H1 (cell line): ENCODE data around the gene NETO1. TPM values are rescaled to one million over a fixed set of nuclear protein-coding genes. Genes with fewer than 3 reads are reported as not detected.

ENCODE experiments used
- BACH1 ChIP-seq: IDR thresholded peaks from 2 replicates; pipeline ENCODE4 v1.6.1; 2012; ENCODE audit warnings: low read length, improper control_type of control experiment
- CBX8 ChIP-seq: fragments of 300-800, 300-1000 bp; sonication (generic); IDR thresholded peaks from 2 replicates; pipeline ENCODE4 v1.7.1; 2016; ENCODE audit warnings: low read depth, low read length, borderline replicate concordance
- GABPA ChIP-seq: IDR thresholded peaks from 2 replicates; pipeline ENCODE4 v1.6.1; 2011; ENCODE audit warnings: mild to moderate bottlenecking, low read length, moderate library complexity, borderline replicate concordance; ENCODE audit not compliant: insufficient read depth
- RBBP5 ChIP-seq: IDR thresholded peaks from 2 replicates; pipeline ENCODE4 v1.7.1; 2012; ENCODE audit warnings: low read depth, mild to moderate bottlenecking, inconsistent platforms, low read length, moderate library complexity, borderline replicate concordance
- SRF ChIP-seq: IDR thresholded peaks from 2 replicates; pipeline ENCODE4 v1.6.1; 2011; ENCODE audit warnings: mild to moderate bottlenecking, low read depth, low read length, moderate library complexity
- polyA plus RNA-seq, 7 experiments: library from polyadenylated mRNA; depleted of rRNA in 3 of 7; stranded (reverse) in 5 of 7; unstranded in 2 of 7; fragments of >200 nt in 5 of 7; fragments of 200-250 nt in 2 of 7; gene quantifications; 1 replicate in 5 of 7; 2 replicates in 1 of 7; 4 replicates in 1 of 7; pipeline versions ENCODE4 v1.2.1 to v1.2.3, GENCODE V29; 2011 to 2013; ENCODE audit warnings: missing spikeins in 2 of 7, mixed read lengths in 2 of 7
- total RNA-seq: library from RNA; stranded (reverse); fragmentation: NEBNext Ultra II Directional; extraction: Animal tissue kit (Norgen Biotek cat#: 25700); gene quantifications from 2 replicates; pipeline ENCODE4 v1.2.1, GENCODE V29; 2021

The NETO1 gene
- total and polyA plus RNA-seq, 2 of the 8 experiments (the other 6 are each of a cell fraction or from before 2014, with no cell fraction given), result 3.0 to 19.3 TPM

DNA sequence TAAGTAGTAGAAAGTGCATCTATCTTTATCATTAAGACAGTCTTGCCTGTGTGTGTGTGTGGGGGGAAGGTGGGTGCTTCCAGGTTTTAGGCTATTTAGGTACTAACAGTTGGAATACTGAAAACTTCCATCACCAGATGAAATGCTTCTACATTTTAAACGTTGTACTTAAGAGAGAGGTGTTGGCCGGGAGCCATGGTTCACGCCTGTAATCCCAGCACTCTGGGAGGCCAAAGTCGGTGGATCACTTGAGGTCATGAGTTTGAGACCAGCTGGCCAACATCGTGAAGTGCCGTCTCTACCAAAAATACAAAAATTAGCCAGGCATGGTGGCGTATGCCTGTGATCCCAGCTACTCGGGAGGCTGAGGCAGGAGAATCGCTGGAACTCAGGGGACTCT, 4.0 kb downstream of the NETO1 start (continued):
- TF ChIP-seq CBX8, result no peak
- TF ChIP-seq BACH1, result no peak
- no peak for TF ChIP-seq GABPA
- TF ChIP-seq SRF, result no peak
- TF ChIP-seq RBBP5, result no peak
